ENCODE data around the gene CMTM8.

Gene CMTM8

GRCh38 chr3:32255345-32255744 lies 16.9 kb downstream of the CMTM8 start:
- no peak for TF ChIP-seq TAF1 (IDR thresholded peaks at IDR 0.05; ENCODE audit: borderline replicate concordance, insufficient read depth, low read length)
- TF ChIP-seq SIN3A (IDR thresholded peaks at IDR 0.05; ENCODE audit: borderline replicate concordance, insufficient read depth, low read length), result no peak
- no peak for TF ChIP-seq FOXP2 (optimal IDR thresholded peaks at IDR 0.05; ENCODE audit: borderline replicate concordance, extremely low read depth, extremely low read length, insufficient read depth)
- no peak for TF ChIP-seq REST (IDR thresholded peaks at IDR 0.05; ENCODE audit: insufficient read depth in 1 of 2, low read depth in 2 of 2, low read length in 2 of 2)
- TF ChIP-seq POLR2AphosphoS5 (IDR thresholded peaks at IDR 0.05; ENCODE audit: low read depth, low read length), result no peak

- TF ChIP-seq SIN3A (IDR thresholded peaks at IDR 0.05; ENCODE audit: borderline replicate concordance, insufficient read depth, low read length), result no peak
- no peak for TF ChIP-seq FOXP2 (optimal IDR thresholded peaks at IDR 0.05; ENCODE audit: borderline replicate concordance, extremely low read depth, extremely low read length, insufficient read depth)
- TF ChIP-seq REST (IDR thresholded peaks at IDR 0.05; ENCODE audit: insufficient read depth in 1 of 2, low read depth in 2 of 2, low read length in 2 of 2), result no peak
- TF ChIP-seq TAF1 (IDR thresholded peaks at IDR 0.05; ENCODE audit: borderline replicate concordance, insufficient read depth, low read length), result no peak
- TF ChIP-seq POLR2AphosphoS5 (IDR thresholded peaks at IDR 0.05; ENCODE audit: low read depth, low read length), result no peak
Observed at GRCh38 chr3:32256206-32256605, 17.7 kb downstream of the CMTM8 start.

DNA sequence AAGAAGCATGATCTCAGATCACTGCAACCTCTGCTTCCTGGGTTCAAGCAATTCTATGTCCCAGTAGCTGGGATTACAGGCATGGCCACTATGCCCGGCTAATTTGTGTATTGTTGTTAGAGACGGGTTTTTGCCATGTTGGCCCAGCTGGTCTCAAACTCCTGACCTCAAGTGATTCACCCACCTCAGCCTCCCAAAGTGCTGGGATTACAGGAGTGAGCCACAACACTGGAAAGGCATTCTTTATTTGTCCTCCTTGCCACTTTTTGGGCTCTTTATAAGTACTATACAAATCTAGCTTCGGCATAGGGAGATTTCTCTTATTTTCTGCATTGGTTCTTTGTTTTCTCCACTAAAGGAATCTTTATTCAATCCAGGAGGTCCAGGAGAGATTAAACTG lies 18.6 kb downstream of the CMTM8 start:
- TF ChIP-seq SIN3A (IDR thresholded peaks at IDR 0.05; ENCODE audit: borderline replicate concordance, insufficient read depth, low read length) (no peak), POLR2AphosphoS5 (IDR thresholded peaks at IDR 0.05; ENCODE audit: low read depth, low read length) (no peak), REST (IDR thresholded peaks at IDR 0.05; ENCODE audit: insufficient read depth in 1 of 2, low read depth in 2 of 2, low read length in 2 of 2) (no peak), FOXP2 (optimal IDR thresholded peaks at IDR 0.05; ENCODE audit: borderline replicate concordance, extremely low read depth, extremely low read length, insufficient read depth) (no peak), TAF1 (IDR thresholded peaks at IDR 0.05; ENCODE audit: borderline replicate concordance, insufficient read depth, low read length) (no peak)

- TF ChIP-seq REST (IDR thresholded peaks at IDR 0.05; ENCODE audit: insufficient read depth in 1 of 2, low read depth in 2 of 2, low read length in 2 of 2) (no peak), TAF1 (IDR thresholded peaks at IDR 0.05; ENCODE audit: borderline replicate concordance, insufficient read depth, low read length) (no peak), POLR2AphosphoS5 (IDR thresholded peaks at IDR 0.05; ENCODE audit: low read depth, low read length) (no peak), SIN3A (IDR thresholded peaks at IDR 0.05; ENCODE audit: borderline replicate concordance, insufficient read depth, low read length) (no peak), FOXP2 (optimal IDR thresholded peaks at IDR 0.05; ENCODE audit: borderline replicate concordance, extremely low read depth, extremely low read length, insufficient read depth) (no peak)
Observed at GRCh38 chr3:32257641-32258438, 19.4 kb downstream of the CMTM8 start.
